GM13977 (cell line): ENCODE data around the gene UGT1A3.

ENCODE experiments used
- DNase-seq: peaks from one replicate; pipeline ENCODE4 v3.0.0; 2012; ENCODE audit warnings: low spot score
- CTCF ChIP-seq: IDR thresholded peaks from 2 replicates; pipeline ENCODE4 v1.5.1; 2012; ENCODE audit warnings: mild to moderate bottlenecking, control low read depth; ENCODE audit not compliant: insufficient read depth; ENCODE audit errors: extremely low read depth, missing control alignments
- in situ Hi-C: fragments of 300-500 bp; cut with MboI; formaldehyde crosslinking; loops from one replicate; pipeline ENCODE4 v1.12.0; 2022; ENCODE audit warnings: low sequenced_read_pairs, low pct_unique_long_range_greater_than_20kb, mixed read lengths, inconsistent platforms; ENCODE audit not compliant: unreplicated experiment

The UGT1A3 gene

DNA sequence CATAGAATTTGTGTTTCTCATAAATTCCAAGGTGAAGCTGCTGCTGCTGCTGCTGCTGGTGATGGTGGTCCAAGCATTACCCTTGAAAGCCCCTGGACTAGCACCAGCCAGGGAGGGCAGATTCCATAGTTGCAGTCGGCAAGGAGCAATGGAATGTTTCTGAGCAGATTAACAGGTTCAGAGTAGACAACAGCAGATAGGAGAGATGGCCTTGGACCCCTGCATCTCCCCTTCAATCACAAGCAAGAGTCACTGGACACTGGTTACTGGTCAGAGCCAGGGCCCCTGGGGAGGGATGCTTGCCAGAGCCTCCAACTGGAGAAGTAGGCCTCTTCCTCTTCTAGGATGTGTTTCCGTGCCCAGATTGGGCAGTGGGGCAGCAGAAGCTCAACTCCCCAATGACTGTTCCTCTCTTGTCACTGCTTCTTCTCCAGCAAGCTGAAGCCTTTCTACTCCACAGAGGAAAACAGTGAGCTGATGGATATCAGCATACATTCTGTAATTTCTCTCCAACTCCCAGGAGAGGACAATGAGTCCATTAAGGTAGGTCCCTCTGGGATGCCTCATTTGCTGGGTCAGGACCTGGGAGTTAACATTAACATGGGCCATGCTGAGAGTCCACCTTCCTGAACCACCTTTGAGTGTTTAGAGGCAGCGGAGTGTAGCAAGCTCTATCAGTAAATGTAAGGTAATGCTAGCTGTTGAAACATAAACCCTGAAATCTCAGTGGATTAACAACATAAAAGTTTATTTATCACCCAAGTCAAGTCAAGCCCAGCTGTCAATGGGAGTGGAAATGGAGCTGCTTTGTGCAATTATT lies 84.6 kb downstream of the UGT1A3 start:
- in situ Hi-C loops = no loop called here
- TF ChIP-seq CTCF = no peak
- DNase-seq = no peak

- in situ Hi-C loops = no loop called here
- no peak for DNase-seq
- no peak for TF ChIP-seq CTCF
Measured at GRCh38 chr2:233814056-233814835, 85.4 kb downstream of the UGT1A3 start.

DNA sequence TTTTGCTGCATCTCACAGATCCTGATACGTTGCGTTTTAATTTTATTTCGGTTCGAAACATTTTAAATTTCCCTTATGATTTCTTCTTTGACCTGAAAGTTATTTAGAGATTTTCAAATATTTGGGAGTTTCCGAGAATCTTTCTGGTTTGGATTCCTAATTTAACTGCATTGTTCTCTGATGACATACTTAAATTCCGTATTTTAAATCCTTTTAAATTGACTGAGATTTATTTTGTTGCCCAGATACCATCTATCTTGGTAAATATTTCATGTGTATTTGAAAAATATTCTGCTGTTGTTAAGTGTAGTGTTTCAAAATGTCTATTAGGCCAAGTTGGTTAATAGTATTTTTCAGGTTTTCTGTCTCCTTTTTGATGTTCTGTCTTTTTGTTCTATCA lies 87.0 kb downstream of the UGT1A3 start:
- no peak for DNase-seq
- in situ Hi-C loops = no loop called here
- no peak for TF ChIP-seq CTCF

DNA sequence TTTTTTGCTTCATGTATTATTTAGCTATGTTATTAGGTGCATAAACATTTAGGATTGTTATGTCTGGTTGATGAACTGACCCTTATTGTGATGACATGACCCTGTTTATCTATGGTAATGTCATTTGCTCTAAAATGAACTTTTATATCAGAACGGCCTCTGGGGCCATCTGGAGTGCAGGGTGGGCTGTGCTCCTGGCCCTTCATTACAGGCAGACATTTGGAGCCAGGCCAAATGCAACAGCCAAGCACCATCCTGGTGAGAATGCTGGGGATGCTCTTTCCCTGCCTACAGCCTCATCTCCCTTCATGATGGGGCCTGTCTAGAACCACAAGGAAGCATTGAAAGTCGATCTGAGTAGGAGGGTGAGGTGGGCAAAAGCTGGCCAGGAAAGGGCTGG lies 87.5 kb downstream of the UGT1A3 start:
- in situ Hi-C loops = no loop called here
- TF ChIP-seq CTCF = no peak
- DNase-seq = no peak

- TF ChIP-seq CTCF = no peak
- no peak for DNase-seq
- in situ Hi-C loops = no loop called here
Measured at GRCh38 chr2:233816771-233817170, 87.9 kb downstream of the UGT1A3 start.

GRCh38 chr2:233817361-233817911 lies 88.6 kb downstream of the UGT1A3 start:
- DNase-seq = no peak
- in situ Hi-C loops = no loop called here
- no peak for TF ChIP-seq CTCF
